Measurements from ENCODE around the gene HOXA10. TPM values are rescaled to one million over a fixed set of nuclear protein-coding genes. Genes with fewer than 3 reads are reported as not detected.

Gene HOXA10
- total and polyA plus RNA-seq, 5 donors, result not detected

- 7% methylated on average over 72 of the region's 72 CpGs for WGBS
- Histone ChIP-seq H3K4me1 (ENCODE audit: control insufficient read depth, insufficient read depth, low read length) (no peaks in the 10 kb centered on the region), H3K4me3 (ENCODE audit: low read length) (peak overlapping the region; percentile 61), H3K27ac (ENCODE audit: low read length) (peak overlapping the region; percentile 58), H3K9me3 (ENCODE audit: control insufficient read depth, low read length) (no peaks in the 10 kb centered on the region), H3K27me3 (ENCODE audit: control insufficient read depth, insufficient read depth) (no peaks in the 10 kb centered on the region)
- DNase-seq (peak in 2 of 3 donors; percentile 71 to 74), ATAC-seq (peak; percentile 26 to 34)
- intact Hi-C loops (cut with DNase I), result no loop called here
Observed at GRCh38 chr7:27129729-27130539, 44.2 kb downstream of the HOXA10 start.

- H3K27ac ChIP-seq (ENCODE audit: low read length), result no peak overlapping the region
- H3K27me3 ChIP-seq (ENCODE audit: control insufficient read depth, insufficient read depth), result no peaks in the 10 kb centered on the region
- intact Hi-C loops (cut with DNase I), result no loop called here
- H3K4me3 ChIP-seq (ENCODE audit: low read length), result no peak overlapping the region
- WGBS, result 36% methylated on average over 28 of the region's 28 CpGs
- no peaks in the 10 kb centered on the region for H3K4me1 ChIP-seq (ENCODE audit: control insufficient read depth, insufficient read depth, low read length)
- no peaks in the 10 kb centered on the region for H3K9me3 ChIP-seq (ENCODE audit: control insufficient read depth, low read length)
- DNase-seq (no peak), ATAC-seq (no peak)
Observed at GRCh38 chr7:27128776-27129728, 45.1 kb downstream of the HOXA10 start.

GRCh38 chr7:27128034-27128433 lies 46.1 kb downstream of the HOXA10 start:
- DNase-seq, result no peak
- no peak for ATAC-seq
- H3K9me3 ChIP-seq (ENCODE audit: control insufficient read depth, low read length), result no peaks in the 10 kb centered on the region
- no peak overlapping the region for H3K27ac ChIP-seq (ENCODE audit: low read length)
- no peaks in the 10 kb centered on the region for H3K4me1 ChIP-seq (ENCODE audit: control insufficient read depth, insufficient read depth, low read length)
- H3K4me3 ChIP-seq (ENCODE audit: low read length), result no peak overlapping the region
- WGBS, result 34% methylated on average over 2 of the region's 2 CpGs
- no peaks in the 10 kb centered on the region for H3K27me3 ChIP-seq (ENCODE audit: control insufficient read depth, insufficient read depth)
- intact Hi-C loops (cut with DNase I), result no loop called here

- ATAC-seq (no peak), DNase-seq (no peak)
- H3K4me1 ChIP-seq (ENCODE audit: control insufficient read depth, insufficient read depth, low read length), result no peaks in the 10 kb centered on the region
- no peak overlapping the region for H3K4me3 ChIP-seq (ENCODE audit: low read length)
- intact Hi-C loops (cut with DNase I), result no loop called here
- no peak overlapping the region for H3K27ac ChIP-seq (ENCODE audit: low read length)
- WGBS, result 31% methylated on average over 3 of the region's 3 CpGs
- no peaks in the 10 kb centered on the region for H3K27me3 ChIP-seq (ENCODE audit: control insufficient read depth, insufficient read depth)
- H3K9me3 ChIP-seq (ENCODE audit: control insufficient read depth, low read length), result no peaks in the 10 kb centered on the region
Observed at GRCh38 chr7:27126596-27127327, 47.4 kb downstream of the HOXA10 start.

- H3K4me3 ChIP-seq (ENCODE audit: low read length), result no peak overlapping the region
- no peaks in the 10 kb centered on the region for H3K27me3 ChIP-seq (ENCODE audit: control insufficient read depth, insufficient read depth)
- ATAC-seq (no peak), DNase-seq (no peak)
- 28% methylated on average over 5 of the region's 5 CpGs for WGBS
- intact Hi-C loops (cut with DNase I), result no loop called here
- H3K9me3 ChIP-seq (ENCODE audit: control insufficient read depth, low read length), result no peaks in the 10 kb centered on the region
- no peaks in the 10 kb centered on the region for H3K4me1 ChIP-seq (ENCODE audit: control insufficient read depth, insufficient read depth, low read length)
- H3K27ac ChIP-seq (ENCODE audit: low read length), result no peak overlapping the region
Observed at GRCh38 chr7:27125986-27126394, 48.1 kb downstream of the HOXA10 start.

GRCh38 chr7:27124902-27125689 lies 49.0 kb downstream of the HOXA10 start:
- no peaks in the 10 kb centered on the region for H3K9me3 ChIP-seq (ENCODE audit: control insufficient read depth, low read length)
- H3K4me1 ChIP-seq (ENCODE audit: control insufficient read depth, insufficient read depth, low read length), result no peaks in the 10 kb centered on the region
- intact Hi-C loops (cut with DNase I), result no loop called here
- ATAC-seq (peak in 1 of 2 donors; percentile 9), DNase-seq (no peak)
- no peak overlapping the region for H3K4me3 ChIP-seq (ENCODE audit: low read length)
- H3K27ac ChIP-seq (ENCODE audit: low read length), result no peak overlapping the region
- WGBS, result 39% methylated on average over 8 of the region's 8 CpGs
- H3K27me3 ChIP-seq (ENCODE audit: control insufficient read depth, insufficient read depth), result no peaks in the 10 kb centered on the region

GRCh38 chr7:27124096-27124901 lies 49.8 kb downstream of the HOXA10 start:
- no peaks in the 10 kb centered on the region for H3K4me1 ChIP-seq (ENCODE audit: control insufficient read depth, insufficient read depth, low read length)
- no peak for DNase-seq
- no peak overlapping the region for H3K27ac ChIP-seq (ENCODE audit: low read length)
- intact Hi-C loops (cut with DNase I), result no loop called here
- no peaks in the 10 kb centered on the region for H3K9me3 ChIP-seq (ENCODE audit: control insufficient read depth, low read length)
- no peak for ATAC-seq
- H3K27me3 ChIP-seq (ENCODE audit: control insufficient read depth, insufficient read depth), result no peaks in the 10 kb centered on the region
- no peak overlapping the region for H3K4me3 ChIP-seq (ENCODE audit: low read length)
- 35% methylated on average over 43 of the region's 43 CpGs for WGBS

- Histone ChIP-seq H3K27ac (ENCODE audit: low read length) (no peak overlapping the region), H3K4me1 (ENCODE audit: control insufficient read depth, insufficient read depth, low read length) (no peaks in the 10 kb centered on the region), H3K27me3 (ENCODE audit: control insufficient read depth, insufficient read depth) (no peaks in the 10 kb centered on the region), H3K9me3 (ENCODE audit: control insufficient read depth, low read length) (no peaks in the 10 kb centered on the region), H3K4me3 (ENCODE audit: low read length) (no peak overlapping the region)
- WGBS, result 46% methylated on average over 26 of the region's 26 CpGs
- DNase-seq (no peak), ATAC-seq (no peak)
- intact Hi-C loops (cut with DNase I), result no loop called here
Observed at GRCh38 chr7:27123477-27124053, 50.6 kb downstream of the HOXA10 start.

- Histone ChIP-seq H3K27ac (ENCODE audit: low read length) (no peak overlapping the region), H3K27me3 (ENCODE audit: control insufficient read depth, insufficient read depth) (no peaks in the 10 kb centered on the region), H3K4me3 (ENCODE audit: low read length) (no peak overlapping the region), H3K4me1 (ENCODE audit: control insufficient read depth, insufficient read depth, low read length) (no peaks in the 10 kb centered on the region), H3K9me3 (ENCODE audit: control insufficient read depth, low read length) (no peaks in the 10 kb centered on the region)
- WGBS, result 33% methylated on average over 14 of the region's 14 CpGs
- intact Hi-C loops (cut with DNase I), result no loop called here
- DNase-seq (no peak), ATAC-seq (no peak)
Observed at GRCh38 chr7:27123007-27123476, 51.1 kb downstream of the HOXA10 start.

All from right cardiac atrium (tissue), 5 donors.